GM21381 (cell line): ENCODE data around the gene NOB1.

ENCODE experiments used
- ATAC-seq: cut with Tn5 transposase; IDR thresholded peaks from one replicate; pipeline ENCODE4 v1.9.1; 2021; ENCODE audit warnings: mild to moderate bottlenecking, moderate library complexity; ENCODE audit not compliant: unreplicated experiment

The NOB1 gene

GRCh38 chr16:69724414-69724873, 30.3 kb downstream of the NOB1 start:
- no peak for ATAC-seq

GRCh38 chr16:69721441-69721957, 33.2 kb downstream of the NOB1 start:
- no peak for ATAC-seq

DNA sequence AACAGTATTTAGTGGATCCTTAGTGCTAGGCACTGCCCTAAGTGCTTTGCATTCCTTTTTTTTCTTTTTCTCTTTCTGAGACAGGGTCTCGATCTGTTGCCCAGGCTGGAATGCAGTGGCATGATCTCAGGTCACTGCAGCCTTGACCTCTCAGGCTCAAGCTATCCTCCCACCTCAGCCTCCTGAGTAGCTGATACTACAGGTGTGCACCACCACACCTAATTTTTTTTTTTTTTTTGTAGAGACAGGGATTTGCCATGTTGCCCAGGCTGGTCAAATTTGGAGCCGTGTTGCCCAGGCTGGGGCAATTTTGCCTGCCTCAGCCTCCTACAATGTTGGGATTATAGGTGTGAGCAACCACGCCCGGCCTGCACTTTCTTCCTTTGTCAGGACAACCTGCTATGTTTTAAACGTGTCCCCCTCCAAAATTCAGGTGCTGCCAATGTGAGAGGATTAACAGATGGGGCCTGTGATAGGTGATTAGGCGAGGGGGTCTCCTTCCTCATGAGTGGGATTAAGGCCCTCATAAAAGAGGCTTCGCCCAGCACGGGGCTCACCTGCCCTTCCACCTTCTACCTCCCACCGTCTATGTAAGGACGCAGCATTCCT, 33.8 kb downstream of the NOB1 start:
- ATAC-seq = no peak

DNA sequence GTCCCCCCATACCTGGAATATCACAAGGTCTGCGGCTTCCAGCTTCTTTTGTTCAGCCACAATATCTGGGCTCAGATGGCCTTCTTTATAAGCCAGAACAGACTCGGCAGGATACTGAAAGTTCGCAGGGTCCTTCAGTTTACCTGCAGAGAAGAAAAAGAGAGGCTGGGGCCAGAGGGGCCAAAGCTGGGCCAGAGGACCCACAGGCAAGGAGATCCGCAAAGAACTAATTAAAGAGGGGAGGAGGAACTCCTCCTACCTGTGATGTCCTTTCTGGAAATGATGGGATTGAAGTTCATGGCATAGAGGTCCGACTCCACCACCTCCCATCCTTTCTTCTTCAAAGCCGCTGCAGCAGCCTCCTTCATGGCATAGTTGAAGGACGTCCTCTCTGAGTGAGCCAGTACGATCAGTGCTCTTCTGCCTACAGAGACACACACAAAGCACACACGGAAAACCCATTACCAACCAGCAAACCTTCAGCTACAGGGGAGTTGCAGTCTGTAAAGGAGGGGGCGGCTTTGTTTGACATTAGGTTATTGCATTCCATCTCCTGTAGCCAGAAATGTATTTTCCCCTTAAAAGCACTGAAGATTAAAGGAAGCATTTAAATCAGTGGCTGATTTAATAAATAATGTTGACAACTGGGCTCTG, 36.5 kb downstream of the NOB1 start:
- no peak for ATAC-seq

DNA sequence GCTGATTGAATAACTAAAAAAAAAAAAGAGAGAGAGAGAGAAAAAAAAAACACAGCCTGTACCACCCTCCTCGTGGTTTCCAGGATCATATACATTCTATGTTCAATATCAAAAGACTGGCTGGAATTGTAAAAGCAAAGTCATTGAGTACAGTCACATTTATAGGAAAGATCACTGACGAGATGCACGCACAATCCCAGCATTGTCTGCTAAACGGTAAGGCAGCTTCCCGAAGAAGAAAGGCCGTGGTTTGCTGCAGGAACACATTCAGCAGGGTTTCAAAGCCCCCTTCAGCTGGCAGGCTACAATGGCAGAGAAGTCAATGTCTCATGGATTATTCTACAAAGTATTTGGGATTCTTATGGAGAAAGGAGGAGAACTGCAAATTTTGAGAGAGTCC, 37.7 kb downstream of the NOB1 start:
- no peak for ATAC-seq

- ATAC-seq = no peak
These were observed 41.7 kb downstream of the NOB1 start for GRCh38 chr16:69712914-69713581.

DNA sequence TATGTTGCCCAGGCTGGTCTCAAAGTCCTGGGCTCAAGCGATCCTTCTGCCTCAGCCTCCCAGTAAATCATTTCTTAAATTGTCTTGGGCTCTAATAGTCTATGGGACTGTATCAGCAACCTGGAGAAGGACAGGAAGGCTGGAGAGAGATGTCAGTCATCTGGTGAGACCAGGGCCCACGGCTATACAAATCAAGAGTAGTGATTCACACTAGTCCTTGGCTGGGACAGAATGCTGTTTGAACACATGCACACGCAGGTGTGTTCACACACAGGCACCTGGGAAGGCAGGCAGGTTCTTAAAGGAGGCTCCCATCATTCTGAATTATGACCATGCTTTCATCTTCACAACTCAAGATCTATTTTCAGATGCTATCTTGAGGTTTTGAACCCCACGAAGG, 42.4 kb downstream of the NOB1 start:
- ATAC-seq = no peak

DNA sequence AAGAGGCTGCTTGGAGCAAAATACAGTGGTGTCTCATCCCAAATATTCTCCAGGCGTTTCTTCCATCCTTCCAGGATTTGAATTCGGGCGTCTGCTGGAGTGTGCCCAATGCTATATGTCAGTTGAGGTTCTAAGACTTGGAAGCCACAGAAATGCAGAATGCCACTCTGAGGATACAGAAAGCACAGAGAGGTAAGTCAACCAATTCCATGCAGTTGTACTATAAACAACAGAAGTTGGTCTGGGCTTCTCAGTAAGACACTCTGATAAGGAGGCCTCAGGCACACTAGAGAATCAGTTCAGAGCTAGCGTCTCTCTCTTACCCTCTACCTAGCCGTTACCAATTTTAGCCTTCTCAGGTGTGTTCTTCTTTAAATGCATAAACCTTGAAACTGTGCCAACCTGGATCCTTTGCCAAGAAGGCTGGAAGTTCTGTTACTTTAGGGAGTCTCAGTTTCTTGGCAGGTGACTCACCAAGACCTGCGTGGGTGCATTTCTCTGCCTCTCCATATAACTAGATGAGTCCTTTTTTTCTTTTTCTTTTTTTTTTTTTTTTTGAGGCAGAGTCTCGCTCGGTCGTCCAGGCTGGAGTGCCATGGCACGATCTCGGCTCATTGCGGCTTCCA, 43.5 kb downstream of the NOB1 start:
- ATAC-seq = no peak

DNA sequence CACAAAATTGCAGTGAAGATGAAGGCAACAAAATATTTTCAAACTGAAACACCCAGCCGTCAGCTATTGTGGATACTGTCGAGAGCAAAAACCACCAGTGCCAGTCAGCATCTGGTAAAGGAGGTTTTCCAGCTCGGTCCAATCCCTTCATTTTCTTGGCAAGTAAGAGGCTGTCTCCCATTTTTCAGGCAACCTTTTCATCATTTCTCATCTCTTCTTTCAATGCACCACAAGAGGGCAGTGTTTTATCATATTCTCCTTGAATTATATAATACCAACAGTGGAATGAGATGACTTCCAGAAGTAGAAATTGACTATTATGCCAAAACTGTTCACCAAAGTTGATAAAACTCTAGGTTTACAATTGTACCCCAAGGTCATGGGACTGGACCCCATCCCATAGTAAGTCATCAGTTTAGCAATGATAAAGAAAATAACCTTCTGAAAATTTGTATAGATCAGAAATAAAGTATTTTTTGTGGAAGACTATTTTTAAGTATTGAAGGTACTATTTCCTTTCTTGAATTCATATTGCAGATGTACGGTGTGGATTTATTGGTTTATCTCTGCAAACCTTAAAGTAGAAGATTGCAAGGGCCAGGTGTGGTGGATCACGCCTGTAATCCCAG, 45.2 kb downstream of the NOB1 start:
- ATAC-seq = no peak

- ATAC-seq = no peak
These were observed 46.6 kb downstream of the NOB1 start for GRCh38 chr16:69707920-69708683.

DNA sequence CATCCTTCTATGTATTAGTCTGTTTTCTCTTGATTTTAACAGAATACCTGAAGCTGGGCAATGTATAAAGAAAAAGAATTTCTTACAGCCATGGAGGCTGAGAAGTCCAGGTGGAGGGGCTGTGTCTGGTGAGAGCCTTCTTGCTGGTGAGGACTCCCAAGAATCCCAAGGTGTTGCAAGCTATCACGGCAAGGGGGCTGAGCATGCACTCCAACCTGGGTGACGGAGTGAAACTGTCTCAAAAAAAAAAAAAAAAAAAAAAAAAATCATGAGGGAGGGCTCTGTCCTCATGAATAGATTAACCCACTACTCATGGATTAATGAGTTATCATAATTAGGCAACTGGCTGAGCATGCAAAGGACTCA, 47.8 kb downstream of the NOB1 start:
- no peak for ATAC-seq

GRCh38 chr16:69706256-69706974, 48.3 kb downstream of the NOB1 start:
- no peak for ATAC-seq

GRCh38 chr16:69703638-69704037, 51.1 kb downstream of the NOB1 start:
- ATAC-seq = no peak

DNA sequence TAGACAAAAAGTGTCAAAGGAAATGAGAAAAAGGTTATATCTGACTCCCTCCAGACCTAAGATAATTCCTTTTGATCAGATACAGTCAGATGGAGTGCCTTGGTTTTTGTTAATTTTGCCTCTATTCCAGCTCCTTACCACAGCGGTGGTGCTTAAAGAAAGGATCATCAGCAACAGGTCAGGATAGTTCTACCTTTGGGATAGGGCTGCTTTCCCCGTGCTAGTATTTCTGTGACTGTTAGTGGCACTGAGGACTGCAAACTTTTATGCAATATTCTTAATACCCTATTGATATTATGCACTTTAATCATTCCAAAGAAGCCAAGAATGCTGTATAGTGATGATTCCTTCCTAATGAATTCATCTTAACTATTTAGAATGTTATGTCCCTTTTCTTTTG, 52.9 kb downstream of the NOB1 start:
- no peak for ATAC-seq

- ATAC-seq = no peak
These were observed 53.3 kb downstream of the NOB1 start for GRCh38 chr16:69701452-69701851.

GRCh38 chr16:69699915-69700314, 54.8 kb downstream of the NOB1 start:
- ATAC-seq = no peak

DNA sequence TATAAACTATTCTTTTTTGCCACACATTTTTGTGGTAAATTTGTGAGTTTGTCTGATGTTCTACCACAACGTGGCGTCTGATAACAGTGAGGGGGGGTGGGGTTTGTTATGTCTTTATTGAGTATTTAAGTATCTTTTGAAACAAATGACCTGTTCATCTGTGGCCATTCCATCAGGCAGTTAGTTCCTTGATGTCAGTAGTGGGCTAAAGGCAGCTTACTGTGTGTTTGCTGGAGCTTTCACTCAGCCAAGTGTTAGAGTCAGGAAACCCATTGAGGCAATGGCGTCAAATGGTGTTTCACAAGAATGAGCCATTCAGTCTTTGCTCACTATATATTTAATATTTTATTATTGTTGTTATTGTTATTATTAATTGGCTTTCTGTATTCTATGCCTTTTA, 56.3 kb downstream of the NOB1 start:
- ATAC-seq = no peak

DNA sequence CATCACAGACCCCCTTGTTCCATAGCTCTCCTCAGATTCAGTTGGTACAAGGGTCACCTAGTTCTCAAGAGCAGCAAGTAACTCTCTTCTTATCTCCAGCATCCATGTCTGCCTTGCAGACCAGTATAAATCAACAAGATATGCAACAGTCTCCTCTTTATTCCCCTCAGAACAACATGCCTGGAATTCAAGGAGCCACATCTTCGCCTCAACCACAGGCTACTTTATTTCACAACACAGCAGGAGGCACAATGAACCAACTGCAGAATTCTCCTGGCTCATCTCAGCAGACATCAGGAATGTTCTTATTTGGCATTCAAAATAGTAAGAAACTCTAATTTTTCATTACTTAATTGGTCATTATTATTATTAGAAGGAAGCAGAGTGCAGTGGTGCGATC, 60.8 kb downstream of the NOB1 start:
- ATAC-seq = no peak

DNA sequence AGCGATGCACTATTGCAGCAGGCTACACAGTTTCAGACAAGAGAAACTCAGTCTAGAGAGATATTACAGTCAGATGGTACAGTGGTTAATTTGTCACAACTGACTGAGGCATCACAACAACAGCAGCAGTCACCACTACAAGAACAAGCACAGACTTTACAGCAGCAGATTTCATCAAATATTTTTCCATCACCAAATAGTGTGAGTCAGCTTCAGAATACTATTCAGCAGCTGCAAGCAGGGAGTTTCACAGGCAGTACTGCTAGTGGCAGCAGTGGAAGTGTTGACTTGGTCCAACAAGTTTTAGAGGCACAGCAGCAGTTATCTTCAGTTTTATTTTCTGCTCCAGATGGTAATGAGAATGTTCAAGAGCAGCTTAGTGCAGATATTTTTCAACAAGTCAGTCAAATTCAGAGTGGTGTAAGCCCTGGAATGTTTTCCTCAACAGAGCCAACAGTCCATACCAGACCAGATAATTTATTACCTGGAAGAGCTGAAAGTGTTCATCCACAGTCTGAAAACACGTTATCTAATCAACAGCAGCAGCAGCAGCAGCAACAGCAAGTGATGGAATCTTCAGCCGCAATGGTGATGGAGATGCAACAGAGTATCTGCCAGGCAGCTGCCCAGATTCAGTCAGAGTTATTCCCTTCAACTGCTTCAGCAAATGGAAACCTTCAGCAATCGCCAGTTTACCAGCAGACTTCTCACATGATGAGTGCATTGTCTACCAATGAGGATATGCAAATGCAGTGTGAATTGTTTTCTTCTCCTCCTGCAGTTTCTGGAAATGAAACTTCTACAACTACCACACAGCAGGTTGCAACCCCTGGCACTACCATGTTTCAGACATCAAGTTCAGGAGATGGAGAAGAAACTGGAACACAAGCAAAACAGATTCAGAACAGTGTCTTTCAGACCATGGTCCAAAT, 62.5 kb downstream of the NOB1 start:
- no peak for ATAC-seq
